Mucosa of descending colon (tissue), 3 donors: ENCODE measurements around the gene VWC2. TPM values are rescaled to one million over a fixed set of nuclear protein-coding genes. Genes with fewer than 3 reads are reported as not detected.

Source experiments
- ATAC-seq: fragments of 200-7000 bp; cut with Tn5 transposase; one replicate; pipeline ENCODE4 v1.9.1; 2020; ENCODE audit warnings: mild to moderate bottlenecking, moderate library complexity
- DNase-seq, 3 donors: peaks; one replicate each; pipeline ENCODE4 v3.0.0-alpha.2; 2020
- H3K36me3 ChIP-seq: fragments of 200-600 bp; one replicate; pipeline ENCODE4 v1.8.0; 2021; ENCODE audit warnings: low read depth, mild to moderate bottlenecking
- H3K4me1 ChIP-seq: fragments of 200-600 bp; one replicate; pipeline ENCODE4 v1.8.0; 2021; ENCODE audit warnings: low read depth, mild to moderate bottlenecking
- H3K4me3 ChIP-seq: fragments of 200-600 bp; one replicate; pipeline ENCODE4 v1.8.0; 2021; ENCODE audit warnings: mild to moderate bottlenecking
- H3K9me3 ChIP-seq: fragments of 200-600 bp; one replicate; pipeline ENCODE4 v1.8.0; 2021; ENCODE audit warnings: mild to moderate bottlenecking
- CTCF ChIP-seq: fragments of 200-600 bp; IDR thresholded peaks from one replicate; pipeline ENCODE4 v1.8.0; 2022; ENCODE audit warnings: antibody characterized with exemption, mild to moderate bottlenecking
- intact Hi-C, 2 donors: fragments of 100-400 bp; cut with DNase I in 1 of 2; cut with micrococcal nuclease in 1 of 2; formaldehyde crosslinking; loops; one replicate each; pipeline versions ENCODE4 v1.11.0 to v1.11.1; 2022; cut with DNase I, micrococcal nuclease
- total RNA-seq, 3 donors: library from RNA; stranded (reverse); fragmentation: NEBNext Ultra II Directional in 2 of 3; extraction: Animal tissue kit (Norgen Biotek cat#: 25700) in 2 of 3; gene quantifications; one replicate each; pipeline versions ENCODE4 v1.2.1 to v1.2.4, GENCODE V29; 2021 to 2023
- donor health status: DM: no; HTN: no; CAD: no; lungs with moderate emphysema.
- donor health status: DM: no; HTN: no; CAD: no.
- donor health status: DM: no; HTN: yes; CAD: no.

The VWC2 gene
- total RNA-seq, 3 donors from 2014 or later: 0.06 to 0.17 (median 0.14) TPM

DNA sequence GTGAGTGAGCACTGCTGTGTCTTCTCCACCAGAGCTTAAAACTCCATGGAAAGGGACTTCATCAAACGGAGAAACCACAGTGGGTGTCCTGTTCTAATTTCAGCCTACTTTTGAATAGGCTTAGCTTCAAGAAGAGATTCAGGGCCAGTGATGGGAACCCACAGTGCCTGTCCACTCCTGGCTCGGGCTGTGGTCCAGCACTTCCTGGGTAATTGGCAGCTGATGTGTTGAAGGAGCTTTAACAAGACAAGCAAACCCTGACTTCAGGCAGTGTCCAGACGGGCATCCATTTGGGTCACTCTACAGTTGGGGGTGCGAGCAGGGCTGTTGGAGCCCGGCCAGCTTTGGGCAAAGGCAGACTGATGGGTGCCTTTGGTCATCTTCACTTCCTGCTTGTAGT is 14.5 kb downstream of the VWC2 start:
- intact Hi-C loops: no loop called here
- no peak for ATAC-seq
- DNase-seq: no peak
- no peak for TF ChIP-seq CTCF
- Histone ChIP-seq H3K4me1 (no peaks in the 10 kb centered on the region), H3K36me3 (no peaks in the 10 kb centered on the region), H3K9me3 (no peaks in the 10 kb centered on the region), H3K4me3 (no peak overlapping the region)

- intact Hi-C loops: no loop called here
- no peak overlapping the region for H3K4me3 ChIP-seq
- H3K4me1 ChIP-seq: no peaks in the 10 kb centered on the region
- no peak for TF ChIP-seq CTCF
- DNase-seq: no peak
- H3K36me3 ChIP-seq: no peaks in the 10 kb centered on the region
- ATAC-seq: no peak
- H3K9me3 ChIP-seq: no peaks in the 10 kb centered on the region
Measured at GRCh38 chr7:49788455-49789059, 15.1 kb downstream of the VWC2 start.

- no peaks in the 10 kb centered on the region for H3K4me1 ChIP-seq
- no peak for ATAC-seq
- DNase-seq: no peak
- intact Hi-C loops: no loop called here
- TF ChIP-seq CTCF: no peak
- no peak overlapping the region for H3K4me3 ChIP-seq
- no peaks in the 10 kb centered on the region for H3K9me3 ChIP-seq
- no peaks in the 10 kb centered on the region for H3K36me3 ChIP-seq
Measured at GRCh38 chr7:49789736-49790135, 16.3 kb downstream of the VWC2 start.

GRCh38 chr7:49790209-49790608 is 16.8 kb downstream of the VWC2 start:
- ATAC-seq (no peak), DNase-seq (no peak)
- Histone ChIP-seq H3K4me1 (no peaks in the 10 kb centered on the region), H3K36me3 (no peaks in the 10 kb centered on the region), H3K9me3 (no peaks in the 10 kb centered on the region), H3K4me3 (no peak overlapping the region)
- TF ChIP-seq CTCF: no peak
- intact Hi-C loops: no loop called here

- TF ChIP-seq CTCF: no peak
- ATAC-seq: peak; percentile 75
- peak in 1 of 3 donors; percentile 60 for DNase-seq
- intact Hi-C loops: no loop called here
- Histone ChIP-seq H3K9me3 (no peaks in the 10 kb centered on the region), H3K4me3 (no peak overlapping the region), H3K4me1 (no peaks in the 10 kb centered on the region), H3K36me3 (no peaks in the 10 kb centered on the region)
Measured at GRCh38 chr7:49791088-49791741, 17.8 kb downstream of the VWC2 start.
